GM19463 (cell line): ENCODE data around the gene OPCML.

Experiments
- ATAC-seq: cut with Tn5 transposase; IDR thresholded peaks from one replicate; pipeline ENCODE4 v1.9.1; 2021; ENCODE audit warnings: mild to moderate bottlenecking, moderate library complexity; ENCODE audit not compliant: unreplicated experiment

OPCML gene

GRCh38 chr11:133191931-133192330, 340.4 kb downstream of the OPCML start:
- ATAC-seq, result no peak

GRCh38 chr11:133181667-133182066, 350.6 kb downstream of the OPCML start:
- no peak for ATAC-seq

GRCh38 chr11:133181066-133181465, 351.2 kb downstream of the OPCML start:
- no peak for ATAC-seq

GRCh38 chr11:133180201-133180600, 352.1 kb downstream of the OPCML start:
- ATAC-seq, result no peak

- ATAC-seq, result no peak
Measured at GRCh38 chr11:133176748-133177147, 355.6 kb downstream of the OPCML start.

- peak; percentile 58 for ATAC-seq
Measured at GRCh38 chr11:133175103-133175502, 357.2 kb downstream of the OPCML start.

- no peak for ATAC-seq
Measured at GRCh38 chr11:133173810-133174412, 358.4 kb downstream of the OPCML start.

- ATAC-seq, result peak; percentile 65
Measured at GRCh38 chr11:133172349-133172748, 360.0 kb downstream of the OPCML start.

GRCh38 chr11:133171374-133171773, 360.9 kb downstream of the OPCML start:
- ATAC-seq, result no peak

GRCh38 chr11:133168016-133168415, 364.3 kb downstream of the OPCML start:
- ATAC-seq, result no peak

- no peak for ATAC-seq
Measured at GRCh38 chr11:133166662-133167061, 365.6 kb downstream of the OPCML start.

GRCh38 chr11:133164986-133165385, 367.3 kb downstream of the OPCML start:
- ATAC-seq, result no peak

GRCh38 chr11:133163463-133164419, 368.6 kb downstream of the OPCML start:
- no peak for ATAC-seq

- no peak for ATAC-seq
Measured at GRCh38 chr11:133162227-133162626, 370.1 kb downstream of the OPCML start.

- no peak for ATAC-seq
Measured at GRCh38 chr11:133160754-133161153, 371.5 kb downstream of the OPCML start.

GRCh38 chr11:133156986-133157745, 375.1 kb downstream of the OPCML start:
- no peak for ATAC-seq

GRCh38 chr11:133154781-133155180, 377.5 kb downstream of the OPCML start:
- no peak for ATAC-seq

- ATAC-seq, result no peak
Measured at GRCh38 chr11:133154076-133154475, 378.2 kb downstream of the OPCML start.

GRCh38 chr11:133153031-133153430, 379.3 kb downstream of the OPCML start:
- ATAC-seq, result no peak

- ATAC-seq, result no peak
Measured at GRCh38 chr11:133149698-133150097, 382.6 kb downstream of the OPCML start.

GRCh38 chr11:133147625-133148024, 384.7 kb downstream of the OPCML start:
- no peak for ATAC-seq
